ENCODE results near the gene ATF3.

DNA sequence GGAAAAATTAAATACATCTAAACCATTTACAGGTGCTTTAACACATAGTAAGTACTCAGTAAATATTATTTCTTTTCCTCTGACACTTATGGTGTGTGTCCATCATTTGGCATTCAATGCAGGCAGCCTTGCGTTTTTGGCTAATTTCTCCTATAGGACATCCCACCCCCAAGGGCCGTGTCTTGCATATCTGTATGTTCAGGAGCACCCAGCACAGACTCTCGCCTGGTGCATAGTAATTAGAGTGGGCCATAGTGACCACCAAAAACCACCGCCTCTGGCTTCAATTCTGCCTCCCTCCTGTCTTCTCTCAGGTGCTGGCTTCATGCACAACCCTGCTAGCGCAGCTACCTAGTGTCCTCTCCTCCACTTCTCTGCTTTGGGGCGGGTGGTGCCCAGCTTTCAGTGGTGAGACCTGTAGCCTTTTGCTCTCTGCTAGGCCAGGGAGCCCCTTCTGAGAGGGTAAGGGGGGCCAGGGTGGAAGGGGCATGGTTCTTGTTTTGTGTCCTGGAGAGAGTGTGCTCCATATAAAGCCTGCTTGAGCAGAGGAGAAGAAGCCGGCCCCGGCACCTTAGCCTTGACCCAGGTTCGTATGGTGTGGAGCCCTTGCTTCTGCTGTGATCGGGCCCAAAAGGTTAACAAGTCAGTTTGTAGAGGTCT is 57.7 kb downstream of the ATF3 start:
- TF ChIP-seq, protein P1, sequence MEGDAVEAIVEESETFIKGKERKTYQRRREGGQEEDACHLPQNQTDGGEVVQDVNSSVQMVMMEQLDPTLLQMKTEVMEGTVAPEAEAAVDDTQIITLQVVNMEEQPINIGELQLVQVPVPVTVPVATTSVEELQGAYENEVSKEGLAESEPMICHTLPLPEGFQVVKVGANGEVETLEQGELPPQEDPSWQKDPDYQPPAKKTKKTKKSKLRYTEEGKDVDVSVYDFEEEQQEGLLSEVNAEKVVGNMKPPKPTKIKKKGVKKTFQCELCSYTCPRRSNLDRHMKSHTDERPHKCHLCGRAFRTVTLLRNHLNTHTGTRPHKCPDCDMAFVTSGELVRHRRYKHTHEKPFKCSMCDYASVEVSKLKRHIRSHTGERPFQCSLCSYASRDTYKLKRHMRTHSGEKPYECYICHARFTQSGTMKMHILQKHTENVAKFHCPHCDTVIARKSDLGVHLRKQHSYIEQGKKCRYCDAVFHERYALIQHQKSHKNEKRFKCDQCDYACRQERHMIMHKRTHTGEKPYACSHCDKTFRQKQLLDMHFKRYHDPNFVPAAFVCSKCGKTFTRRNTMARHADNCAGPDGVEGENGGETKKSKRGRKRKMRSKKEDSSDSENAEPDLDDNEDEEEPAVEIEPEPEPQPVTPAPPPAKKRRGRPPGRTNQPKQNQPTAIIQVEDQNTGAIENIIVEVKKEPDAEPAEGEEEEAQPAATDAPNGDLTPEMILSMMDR (IDR thresholded peaks at IDR 0.05): no peak
- TF ChIP-seq EP300 (IDR thresholded peaks at IDR 0.05) (no peak), POLR2A (IDR thresholded peaks at IDR 0.05) (no peak)
